ENCODE measurements around the gene WDR86.

DNA sequence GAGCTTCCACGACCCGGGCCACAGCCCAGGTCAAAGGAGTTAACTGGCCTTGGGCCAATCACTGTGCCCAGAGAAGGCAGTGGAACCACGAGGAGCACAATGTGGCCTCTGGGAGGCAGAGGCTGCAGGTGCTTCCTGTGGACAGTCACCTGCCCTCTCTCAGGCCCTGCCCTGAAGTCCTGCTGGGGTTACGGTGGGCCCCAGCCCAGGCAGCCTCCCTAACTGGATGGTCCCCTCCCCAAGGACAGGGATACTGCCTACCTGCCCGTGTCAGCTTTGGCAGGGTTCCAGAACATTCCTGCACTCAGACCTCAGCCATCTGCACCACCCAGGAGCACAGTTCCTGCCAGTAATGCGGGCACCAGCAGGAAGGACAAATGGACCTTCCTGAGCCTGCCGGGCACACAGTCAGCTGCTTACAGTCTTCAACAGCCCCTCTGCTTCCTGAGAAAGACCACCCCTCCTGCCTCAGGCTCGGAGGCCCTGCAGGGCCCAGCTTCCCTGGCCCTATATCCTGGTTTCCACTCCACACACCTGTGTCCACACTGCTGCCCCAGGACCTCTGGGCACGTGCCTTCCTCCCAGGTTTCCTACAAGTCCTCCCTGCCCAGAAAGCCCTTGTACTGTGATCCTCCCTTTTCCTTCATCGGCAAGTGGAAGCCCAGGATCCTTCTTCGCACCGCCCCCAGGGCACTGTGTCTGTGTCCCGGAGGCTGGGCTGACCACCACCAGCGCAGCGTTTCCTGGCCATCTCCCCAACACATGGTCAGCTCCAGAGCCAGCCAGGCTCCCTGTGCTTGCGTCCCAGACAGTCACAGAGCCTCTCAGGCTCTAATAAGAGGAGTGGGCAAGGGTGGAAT lies 23.3 kb downstream of the WDR86 start:
- no peak for TF ChIP-seq NR1H2 (CRISPR knock-in tag; IDR thresholded peaks at IDR 0.05)
- TF ChIP-seq ZNF121 (CRISPR knock-in tag; IDR thresholded peaks at IDR 0.05): no peak
- TF ChIP-seq CREB1 (CRISPR knock-in tag; IDR thresholded peaks at IDR 0.05): no peak
